ENCODE measurements around the gene CYP2S1.

GRCh38 chr19:41238244-41238643 is 45.2 kb downstream of the CYP2S1 start:
- TF ChIP-seq POLR2A (IDR thresholded peaks at IDR 0.05) (no peak), CTCF (IDR thresholded peaks at IDR 0.05) (no peak), POLR2AphosphoS5 (IDR thresholded peaks at IDR 0.05) (no peak)

Measured in gastroesophageal sphincter (tissue), 3 donors.